ENCODE measurements around the gene GRIK5. TPM values are rescaled to one million over a fixed set of nuclear protein-coding genes. Genes with fewer than 3 reads are reported as not detected.

Gene GRIK5
- polyA plus RNA-seq, 1 experiment: 0.05 TPM

DNA sequence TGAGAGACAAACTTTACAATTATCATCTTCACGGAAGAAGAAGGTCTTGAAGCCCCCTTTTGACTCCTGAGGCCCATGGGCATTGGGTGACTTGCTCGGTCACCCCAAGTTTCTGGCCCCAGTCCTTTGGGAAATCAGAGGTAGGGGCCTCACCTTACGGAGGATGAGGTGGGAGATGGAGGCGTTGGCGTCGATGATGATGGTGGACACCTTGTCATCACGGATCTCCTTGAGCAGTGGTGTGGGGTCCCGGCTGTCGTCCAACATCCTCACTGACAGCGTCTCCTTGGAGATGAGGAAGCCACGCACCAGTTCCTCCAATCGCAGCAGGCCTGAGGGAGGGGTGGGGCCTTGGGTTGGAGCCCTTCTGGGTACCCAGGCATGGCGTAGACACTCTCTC is 10.8 kb downstream of the GRIK5 start:
- CTCF ChIA-PET: interaction anchor here (1.0 kb wide), 1 partner anchor 25 kb away, joined by 4 read pairs; no protein-coding TSS in a partner anchor

GRCh38 chr19:42057846-42058245 is 12.2 kb downstream of the GRIK5 start:
- ChIA-PET POLR2A (no interaction called here), CTCF (no interaction called here)
- TF ChIP-seq, protein P1, sequence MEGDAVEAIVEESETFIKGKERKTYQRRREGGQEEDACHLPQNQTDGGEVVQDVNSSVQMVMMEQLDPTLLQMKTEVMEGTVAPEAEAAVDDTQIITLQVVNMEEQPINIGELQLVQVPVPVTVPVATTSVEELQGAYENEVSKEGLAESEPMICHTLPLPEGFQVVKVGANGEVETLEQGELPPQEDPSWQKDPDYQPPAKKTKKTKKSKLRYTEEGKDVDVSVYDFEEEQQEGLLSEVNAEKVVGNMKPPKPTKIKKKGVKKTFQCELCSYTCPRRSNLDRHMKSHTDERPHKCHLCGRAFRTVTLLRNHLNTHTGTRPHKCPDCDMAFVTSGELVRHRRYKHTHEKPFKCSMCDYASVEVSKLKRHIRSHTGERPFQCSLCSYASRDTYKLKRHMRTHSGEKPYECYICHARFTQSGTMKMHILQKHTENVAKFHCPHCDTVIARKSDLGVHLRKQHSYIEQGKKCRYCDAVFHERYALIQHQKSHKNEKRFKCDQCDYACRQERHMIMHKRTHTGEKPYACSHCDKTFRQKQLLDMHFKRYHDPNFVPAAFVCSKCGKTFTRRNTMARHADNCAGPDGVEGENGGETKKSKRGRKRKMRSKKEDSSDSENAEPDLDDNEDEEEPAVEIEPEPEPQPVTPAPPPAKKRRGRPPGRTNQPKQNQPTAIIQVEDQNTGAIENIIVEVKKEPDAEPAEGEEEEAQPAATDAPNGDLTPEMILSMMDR (IDR thresholded peaks at IDR 0.05; ENCODE audit: low read depth, low read length): no peak
- no peaks in the 10 kb centered on the region for H3K9me3 ChIP-seq (ENCODE audit: control insufficient read depth, insufficient read depth, low read length)
- H3K27me3 ChIP-seq (ENCODE audit: control insufficient read depth, insufficient read depth, low read length): peaks cover 23% of the 10 kb centered on the region
- no peak for DNase-seq (ENCODE audit: low read depth, low spot score)
- H3K27ac ChIP-seq (ENCODE audit: low read depth, low read length): no peak overlapping the region
- no peak overlapping the region for H3K4me3 ChIP-seq (ENCODE audit: low read depth, low read length)

More for the DNA sequence above, 10.8 kb downstream of the GRIK5 start:
- Histone ChIP-seq H3K4me3 (ENCODE audit: low read depth, low read length) (no peak overlapping the region), H3K27ac (ENCODE audit: low read depth, low read length) (no peak overlapping the region), H3K27me3 (ENCODE audit: control insufficient read depth, insufficient read depth, low read length) (peaks cover 24% of the 10 kb centered on the region), H3K9me3 (ENCODE audit: control insufficient read depth, insufficient read depth, low read length) (no peaks in the 10 kb centered on the region)
- TF ChIP-seq, protein P1 (IDR thresholded peaks at IDR 0.05; ENCODE audit: low read depth, low read length): no peak
- no peak for DNase-seq (ENCODE audit: low read depth, low spot score)
- POLR2A ChIA-PET: no interaction called here

DNA sequence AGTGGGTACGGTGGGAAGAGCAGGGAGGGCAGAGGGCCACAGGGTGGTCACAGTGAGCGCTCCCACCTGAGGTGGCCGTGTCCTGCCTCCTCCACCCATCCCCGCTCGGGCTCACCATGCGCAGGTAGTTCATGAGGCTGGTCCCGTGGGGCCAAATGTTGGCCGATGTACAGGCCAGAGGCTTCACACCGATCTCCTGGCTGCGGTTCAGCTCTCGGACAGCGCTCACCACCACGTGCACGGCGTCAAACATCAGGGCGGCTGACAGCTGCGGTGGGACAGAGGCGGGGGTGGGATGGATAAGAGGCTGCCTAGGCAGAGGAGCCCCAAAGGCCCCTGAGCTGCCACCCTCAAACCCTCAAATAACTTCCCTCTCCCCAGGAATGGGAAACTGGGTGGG is 15.8 kb downstream of the GRIK5 start:
- Histone ChIP-seq H3K9me3 (ENCODE audit: control insufficient read depth, insufficient read depth, low read length) (no peaks in the 10 kb centered on the region), H3K4me3 (ENCODE audit: low read depth, low read length) (no peak overlapping the region), H3K27me3 (ENCODE audit: control insufficient read depth, insufficient read depth, low read length) (peaks cover 22% of the 10 kb centered on the region), H3K27ac (ENCODE audit: low read depth, low read length) (no peak overlapping the region)
- ChIA-PET CTCF (no interaction called here), POLR2A (no interaction called here)
- no peak for DNase-seq (ENCODE audit: low read depth, low spot score)
- TF ChIP-seq, protein P1 (IDR thresholded peaks at IDR 0.05; ENCODE audit: low read depth, low read length): no peak

- POLR2A ChIA-PET: interaction anchor here (0.6 kb wide), 1 partner anchor 18 kb away, joined by 3 read pairs; no protein-coding TSS in a partner anchor
- CTCF ChIA-PET: interaction anchor here (1.4 kb wide), 1 partner anchor 18 kb away, joined by 7 read pairs; no protein-coding TSS in a partner anchor
- no peak overlapping the region for H3K4me3 ChIP-seq (ENCODE audit: low read depth, low read length)
Measured at GRCh38 chr19:42053037-42053935, 16.7 kb downstream of the GRIK5 start.

More at GRCh38 chr19:42053037-42053935, 16.7 kb downstream of the GRIK5 start:
- Histone ChIP-seq H3K27ac (ENCODE audit: low read depth, low read length) (no peak overlapping the region), H3K9me3 (ENCODE audit: control insufficient read depth, insufficient read depth, low read length) (no peaks in the 10 kb centered on the region), H3K27me3 (ENCODE audit: control insufficient read depth, insufficient read depth, low read length) (peaks cover 22% of the 10 kb centered on the region)
- no peak for DNase-seq (ENCODE audit: low read depth, low spot score)
- TF ChIP-seq, protein P1 (IDR thresholded peaks at IDR 0.05; ENCODE audit: low read depth, low read length): no peak
